PFSK-1 (cell line): ENCODE data around the gene POLA1.

Experiments
- POLR2AphosphoS5 ChIP-seq: IDR thresholded peaks from 2 replicates; pipeline ENCODE4 v1.6.1; 2012; ENCODE audit warnings: low read depth, mild to moderate bottlenecking, control low read depth, low read length, moderate library complexity
- SIN3A ChIP-seq: IDR thresholded peaks from 2 replicates; pipeline ENCODE4 v1.6.1; 2012; ENCODE audit warnings: mild to moderate bottlenecking, low read length, moderate library complexity, borderline replicate concordance; ENCODE audit not compliant: insufficient read depth
- TAF1 ChIP-seq: IDR thresholded peaks from 2 replicates; pipeline ENCODE4 v1.6.1; 2012; ENCODE audit warnings: low read length, control low read depth, borderline replicate concordance; ENCODE audit not compliant: insufficient read depth

DNA sequence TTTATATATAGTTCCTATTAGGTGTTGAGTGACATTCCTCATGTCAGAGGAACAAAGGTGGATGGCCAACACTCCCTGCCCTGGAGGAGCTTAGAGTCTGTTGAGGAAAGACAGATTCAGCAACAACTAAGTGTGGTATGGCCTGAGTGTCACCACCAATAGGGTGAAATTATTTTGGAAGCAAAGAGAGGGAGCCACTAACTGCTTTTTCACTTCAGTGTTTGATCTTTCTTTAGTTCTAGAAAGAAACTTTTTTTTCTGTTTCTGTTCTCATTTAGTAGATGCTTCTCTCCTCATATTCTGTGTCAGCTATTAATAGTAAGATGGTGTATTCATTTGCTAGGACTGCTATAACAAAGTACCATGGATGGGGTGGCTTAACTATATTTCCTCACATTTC lies 240.6 kb downstream of the POLA1 start:
- no peak for TF ChIP-seq TAF1
- no peak for TF ChIP-seq SIN3A
- TF ChIP-seq POLR2AphosphoS5, result no peak
